GM08714 (cell line): Measurements from ENCODE around the gene CDCP2.

Experiments
- H3K4me3 ChIP-seq: fragments of 200-500 bp; sonication (Bioruptor generic); 2 replicates; pipeline ENCODE4 v1.5.1; 2014; ENCODE audit warnings: mild to moderate bottlenecking, low read length, inconsistent platforms
- ZNF274 ChIP-seq: IDR thresholded peaks from 2 replicates; pipeline ENCODE4 v1.6.1; 2012; ENCODE audit warnings: mild to moderate bottlenecking, low read depth, low read length

CDCP2 gene

GRCh38 chr1:54086754-54087153, 66.0 kb downstream of the CDCP2 start:
- no peak overlapping the region for H3K4me3 ChIP-seq
- TF ChIP-seq ZNF274, result no peak

GRCh38 chr1:54084794-54085193, 68.0 kb downstream of the CDCP2 start:
- TF ChIP-seq ZNF274, result no peak
- no peak overlapping the region for H3K4me3 ChIP-seq
